GM18517 (cell line): ENCODE measurements around the gene DIS3L2.
"Not testable (repeated sequence)": the region's sequence is repeated elsewhere in the genome, so short reads cannot be mapped to it uniquely, and the experiment has no call there.

Experiments
- ATAC-seq: cut with Tn5 transposase; IDR thresholded peaks from one replicate; pipeline ENCODE4 v1.9.1; 2021; ENCODE audit warnings: mild to moderate bottlenecking, moderate library complexity; ENCODE audit not compliant: unreplicated experiment

DIS3L2 gene

GRCh38 chr2:232318169-232318855 lies 356.8 kb downstream of the DIS3L2 start:
- ATAC-seq = no peak

GRCh38 chr2:232319067-232319802 lies 357.7 kb downstream of the DIS3L2 start:
- no peak for ATAC-seq

- no peak for ATAC-seq
Measured at GRCh38 chr2:232319803-232320442, 358.4 kb downstream of the DIS3L2 start.

GRCh38 chr2:232320443-232320803 lies 358.9 kb downstream of the DIS3L2 start:
- ATAC-seq = no peak

GRCh38 chr2:232321156-232321816 lies 359.8 kb downstream of the DIS3L2 start:
- ATAC-seq = no peak

- no peak for ATAC-seq
Measured at GRCh38 chr2:232321817-232322559, 360.5 kb downstream of the DIS3L2 start.

- no peak for ATAC-seq
Measured at GRCh38 chr2:232322560-232323327, 361.2 kb downstream of the DIS3L2 start.

GRCh38 chr2:232323328-232323650 lies 361.8 kb downstream of the DIS3L2 start:
- no peak for ATAC-seq

GRCh38 chr2:232323967-232324366 lies 362.5 kb downstream of the DIS3L2 start:
- ATAC-seq = not testable (repeated sequence)

- ATAC-seq = no peak
Measured at GRCh38 chr2:232324778-232325177, 363.3 kb downstream of the DIS3L2 start.

GRCh38 chr2:232325324-232326273 lies 364.1 kb downstream of the DIS3L2 start:
- ATAC-seq = no peak

GRCh38 chr2:232326274-232327104 lies 365.0 kb downstream of the DIS3L2 start:
- not testable (repeated sequence) for ATAC-seq

- no peak for ATAC-seq
Measured at GRCh38 chr2:232327105-232328031, 365.9 kb downstream of the DIS3L2 start.

GRCh38 chr2:232328032-232328422 lies 366.5 kb downstream of the DIS3L2 start:
- ATAC-seq = no peak

GRCh38 chr2:232328516-232329460 lies 367.3 kb downstream of the DIS3L2 start:
- ATAC-seq = no peak

- ATAC-seq = no peak
Measured at GRCh38 chr2:232329716-232330067, 368.2 kb downstream of the DIS3L2 start.
